Mesodermal cell (in vitro differentiated cells): ENCODE results near the gene TNFRSF12A.
A peak's percentile ranks its signal among the peaks of the same experiment; 100 is the strongest.

Experiments used
- H3K27ac ChIP-seq: 2 replicates; pipeline ENCODE4 v1.7.0; 2013; ENCODE audit warnings: mild to moderate bottlenecking, low read depth, low read length, moderate library complexity; ENCODE audit not compliant: severe bottlenecking
- H3K36me3 ChIP-seq: 2 replicates; pipeline ENCODE4 v1.7.1; 2013; ENCODE audit warnings: mild to moderate bottlenecking, low read length, moderate library complexity; ENCODE audit not compliant: control insufficient read depth, insufficient read depth
- H3K4me1 ChIP-seq: one replicate; pipeline ENCODE4 v1.7.1; 2013; ENCODE audit warnings: mild to moderate bottlenecking, low read length; ENCODE audit not compliant: insufficient read depth, control insufficient read depth, poor library complexity, severe bottlenecking
- H3K4me3 ChIP-seq: 2 replicates; pipeline ENCODE4 v1.7.0; 2013; ENCODE audit warnings: low read length, control low read depth, mild to moderate bottlenecking; ENCODE audit not compliant: insufficient read depth, poor library complexity, severe bottlenecking; ENCODE audit errors: extremely low read depth
- H3K9me3 ChIP-seq: 2 replicates; pipeline ENCODE4 v1.7.1; 2013; ENCODE audit warnings: mild to moderate bottlenecking, low read length, moderate library complexity; ENCODE audit not compliant: control insufficient read depth
- WGBS, 2 experiments: methylation state at CpG; one replicate each; pipeline ENCODE4 v1.1.5; 2013; ENCODE audit warnings: missing lambda C conversion rate in 2 of 2; ENCODE audit not compliant: insufficient coverage in 2 of 2; 5-methylcytosine and 5-hydroxymethylcytosine counted together

TNFRSF12A gene

DNA sequence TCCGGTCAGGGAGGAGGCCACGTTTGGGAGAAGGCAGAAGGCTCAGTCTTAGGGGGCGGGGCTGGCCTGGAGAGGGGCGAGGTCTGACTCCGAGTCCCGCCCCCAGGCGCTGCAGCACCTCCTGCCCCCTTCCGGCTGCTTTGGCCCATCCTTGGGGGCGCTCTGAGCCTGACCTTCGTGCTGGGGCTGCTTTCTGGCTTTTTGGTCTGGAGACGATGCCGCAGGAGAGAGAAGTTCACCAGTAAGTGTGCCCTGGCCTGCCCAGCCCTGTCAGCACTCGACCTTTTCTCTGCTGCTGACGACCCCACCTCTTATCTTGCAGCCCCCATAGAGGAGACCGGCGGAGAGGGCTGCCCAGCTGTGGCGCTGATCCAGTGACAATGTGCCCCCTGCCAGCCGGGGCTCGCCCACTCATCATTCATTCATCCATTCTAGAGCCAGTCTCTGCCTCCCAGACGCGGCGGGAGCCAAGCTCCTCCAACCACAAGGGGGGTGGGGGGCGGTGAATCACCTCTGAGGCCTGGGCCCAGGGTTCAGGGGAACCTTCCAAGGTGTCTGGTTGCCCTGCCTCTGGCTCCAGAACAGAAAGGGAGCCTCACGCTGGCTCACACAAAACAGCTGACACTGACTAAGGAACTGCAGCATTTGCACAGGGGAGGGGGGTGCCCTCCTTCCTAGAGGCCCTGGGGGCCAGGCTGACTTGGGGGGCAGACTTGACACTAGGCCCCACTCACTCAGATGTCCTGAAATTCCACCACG is 1.5 kb downstream of the TNFRSF12A start:
- no peaks in the 10 kb centered on the region for H3K9me3 ChIP-seq
- H3K4me1 ChIP-seq: peaks cover 15% of the 10 kb centered on the region
- peak overlapping the region; percentile 100 for H3K27ac ChIP-seq
- peaks cover 29% of the 10 kb centered on the region for H3K36me3 ChIP-seq
- WGBS, 2 experiments: 0 to 2% methylated on average over 14 to 22 of the region's 25 CpGs
- H3K4me3 ChIP-seq: peak overlapping the region; percentile 73

- peak overlapping the region; percentile 73 for H3K4me3 ChIP-seq
- peaks cover 15% of the 10 kb centered on the region for H3K4me1 ChIP-seq
- H3K27ac ChIP-seq: peak overlapping the region; percentile 100
- H3K36me3 ChIP-seq: peaks cover 35% of the 10 kb centered on the region
- H3K9me3 ChIP-seq: no peaks in the 10 kb centered on the region
- WGBS, 2 experiments: 0 to 2% methylated on average over 5 to 6 of the region's 8 CpGs
Measured at GRCh38 chr16:3022208-3022683, 2.1 kb downstream of the TNFRSF12A start.

DNA sequence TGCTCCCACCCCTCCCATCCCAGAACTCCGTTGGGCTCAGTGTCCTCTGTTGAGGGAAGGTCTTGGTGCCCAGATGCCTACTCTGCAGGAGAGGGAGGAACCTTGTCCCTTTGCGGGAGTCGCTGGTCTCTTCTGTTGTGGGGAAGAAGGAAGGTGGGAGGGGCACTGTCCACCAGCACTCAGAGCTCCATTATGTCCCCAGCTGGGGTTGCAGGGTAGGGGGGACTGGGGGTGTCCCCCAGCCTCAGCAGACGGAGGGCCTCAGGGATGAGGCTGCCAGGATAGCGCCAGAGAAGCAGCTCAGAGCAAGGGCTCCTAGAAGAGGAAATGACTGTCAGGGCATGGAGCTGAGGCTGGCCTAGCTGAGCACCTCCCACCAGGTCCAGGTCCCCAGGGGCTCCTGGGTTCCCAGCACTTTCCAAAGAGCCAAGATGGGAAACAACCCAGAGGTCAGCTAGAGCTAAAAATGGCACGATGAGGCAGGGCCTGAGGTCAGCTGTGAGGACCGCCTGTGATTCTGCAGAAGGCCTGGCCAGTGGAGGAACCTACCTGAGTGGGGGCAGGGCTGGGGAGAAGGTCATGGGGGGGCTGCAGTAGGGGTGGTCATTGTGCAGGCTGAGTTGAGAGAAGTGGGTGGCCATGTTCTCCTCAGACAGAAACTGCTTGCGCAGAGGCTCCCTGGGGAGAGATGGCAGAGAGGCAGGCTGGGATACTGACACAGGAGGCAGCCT is 2.7 kb downstream of the TNFRSF12A start:
- H3K4me1 ChIP-seq: peaks cover 17% of the 10 kb centered on the region
- WGBS, 2 experiments: 31 to 45% methylated on average over 5 to 7 of the region's 8 CpGs
- peak overlapping the region; percentile 100 for H3K27ac ChIP-seq
- no peaks in the 10 kb centered on the region for H3K9me3 ChIP-seq
- peak overlapping the region; percentile 73 for H3K4me3 ChIP-seq
- peaks cover 36% of the 10 kb centered on the region for H3K36me3 ChIP-seq

- Histone ChIP-seq H3K4me3 (peak overlapping the region; percentile 73), H3K9me3 (no peaks in the 10 kb centered on the region), H3K27ac (peak overlapping the region; percentile 100), H3K4me1 (peaks cover 19% of the 10 kb centered on the region), H3K36me3 (peaks cover 36% of the 10 kb centered on the region)
- 8 to 11% methylated on average over 3 to 4 of the region's 6 CpGs for WGBS, 2 experiments
Measured at GRCh38 chr16:3023415-3023668, 3.2 kb downstream of the TNFRSF12A start.

DNA sequence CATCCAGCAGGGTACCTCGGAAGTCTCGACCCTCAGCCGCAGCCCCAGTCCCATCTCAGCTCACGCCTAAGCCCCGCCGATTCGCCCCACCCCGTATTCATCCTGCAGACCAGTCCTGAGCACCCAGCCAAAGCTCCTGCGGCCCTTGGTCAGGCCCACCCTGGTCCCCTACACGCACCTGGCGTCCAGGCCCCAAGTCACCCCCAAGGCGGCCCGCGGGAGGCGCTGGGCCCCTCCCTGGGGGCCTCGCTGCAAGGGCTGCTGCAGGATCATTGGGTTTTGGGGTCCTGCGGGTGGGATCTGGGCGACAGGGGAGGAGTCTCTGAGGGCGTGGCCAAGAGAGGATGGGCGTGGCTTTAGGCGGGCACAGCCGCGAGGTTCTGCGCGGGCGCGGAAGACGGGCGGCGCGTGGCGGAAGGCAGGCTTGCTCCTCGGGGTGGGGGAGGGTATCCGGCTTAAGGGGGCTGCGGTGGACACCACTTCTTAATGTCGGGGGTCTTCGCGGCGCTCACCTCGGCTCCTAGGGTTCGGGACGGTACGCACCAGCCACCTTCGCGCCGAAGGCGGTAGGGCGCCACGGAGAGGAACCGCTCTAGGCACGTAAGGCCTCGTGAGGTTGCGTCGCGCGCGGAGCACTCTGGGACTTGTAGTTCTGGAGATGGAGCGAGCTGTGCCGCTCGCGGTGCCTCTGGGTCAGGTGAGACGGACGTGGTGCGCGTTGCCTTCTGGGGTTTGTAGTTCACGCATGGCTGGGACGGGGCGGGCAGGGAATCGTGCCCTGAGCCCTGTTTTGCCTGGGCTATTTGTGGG is 3.7 kb downstream of the TNFRSF12A start, which contains the start of the genes HCFC1R1 and THOC6:
Gene HCFC1R1 (minus strand): TSS at position 274 of the 810 bp plus-strand sequence. CDS start 1 bp downstream, at position 273.
Gene THOC6 (plus strand): TSS at position 367 of the 810 bp plus-strand sequence. CDS start 292 bp downstream, at position 659.
- Histone ChIP-seq H3K4me1 (peaks cover 22% of the 10 kb centered on the region), H3K36me3 (peaks cover 36% of the 10 kb centered on the region), H3K9me3 (no peaks in the 10 kb centered on the region), H3K27ac (peak within 1 kb of the TSS; percentile 100), H3K4me3 (peak within 1 kb of the TSS; percentile 73)
- WGBS, 2 experiments: 1% methylated on average over 44 to 50 of the region's 69 CpGs

GRCh38 chr16:3025032-3026002 is 5.1 kb downstream of the TNFRSF12A start:
- WGBS, 2 experiments: 94 to 98% methylated on average over 16 to 18 of the region's 18 CpGs
- Histone ChIP-seq H3K9me3 (no peaks in the 10 kb centered on the region), H3K4me3 (no peak overlapping the region), H3K36me3 (peaks cover 36% of the 10 kb centered on the region), H3K27ac (no peak overlapping the region), H3K4me1 (peaks cover 18% of the 10 kb centered on the region)

DNA sequence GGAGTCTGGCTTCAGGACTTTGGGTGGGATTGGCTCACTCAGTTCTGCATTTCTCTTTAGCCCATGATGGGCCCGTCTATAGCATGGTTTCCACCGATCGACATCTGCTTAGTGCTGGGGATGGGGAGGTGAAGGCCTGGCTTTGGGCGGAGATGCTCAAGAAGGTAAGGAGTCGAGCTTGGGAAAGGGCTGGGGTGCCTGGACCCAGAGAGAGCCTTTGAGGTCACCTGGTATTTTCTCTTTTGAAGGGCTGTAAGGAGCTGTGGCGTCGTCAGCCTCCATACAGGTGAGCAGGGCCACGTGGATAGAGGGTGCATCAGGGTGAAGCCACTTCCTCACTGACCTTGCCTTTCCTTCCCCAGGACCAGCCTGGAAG is 5.8 kb downstream of the TNFRSF12A start:
- WGBS, 2 experiments: 93 to 95% methylated on average over 8 of the region's 8 CpGs
- no peaks in the 10 kb centered on the region for H3K9me3 ChIP-seq
- H3K36me3 ChIP-seq: peaks cover 36% of the 10 kb centered on the region
- no peak overlapping the region for H3K4me3 ChIP-seq
- no peak overlapping the region for H3K27ac ChIP-seq
- peaks cover 18% of the 10 kb centered on the region for H3K4me1 ChIP-seq

DNA sequence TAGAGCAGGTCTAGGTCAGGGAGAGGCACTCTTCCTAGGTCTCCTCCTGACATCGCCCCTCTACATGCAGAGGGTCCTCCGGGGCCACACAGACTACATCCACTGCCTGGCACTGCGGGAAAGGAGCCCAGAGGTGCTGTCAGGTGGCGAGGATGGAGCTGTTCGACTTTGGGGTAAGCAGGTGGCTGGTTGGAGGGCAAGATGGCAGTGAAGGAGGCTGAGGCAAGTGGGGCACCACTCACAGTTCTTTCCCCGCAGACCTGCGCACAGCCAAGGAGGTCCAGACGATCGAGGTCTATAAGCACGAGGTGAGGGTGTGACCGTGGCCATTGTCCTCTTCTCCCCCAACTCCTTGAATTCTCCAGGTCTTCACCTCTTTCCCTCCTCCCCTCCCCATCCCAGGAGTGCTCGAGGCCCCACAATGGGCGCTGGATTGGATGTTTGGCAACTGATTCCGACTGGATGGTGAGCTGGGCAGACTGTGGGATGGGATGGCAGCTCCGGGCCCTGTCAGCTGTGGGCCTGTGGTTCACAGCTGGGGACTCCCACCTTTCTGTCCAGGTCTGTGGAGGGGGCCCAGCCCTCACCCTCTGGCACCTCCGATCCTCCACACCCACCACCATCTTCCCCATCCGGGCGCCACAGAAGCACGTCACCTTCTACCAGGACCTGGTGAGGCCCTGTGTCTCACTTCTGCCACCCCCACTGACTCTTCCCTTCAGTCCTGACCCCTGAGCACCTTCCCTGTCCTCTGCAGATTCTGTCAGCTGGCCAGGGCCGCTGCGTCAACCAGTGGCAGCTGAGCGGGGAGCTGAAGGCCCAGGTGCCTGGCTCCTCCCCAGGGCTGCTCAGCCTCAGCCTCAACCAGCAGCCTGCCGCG is 6.7 kb downstream of the TNFRSF12A start:
- Histone ChIP-seq H3K27ac (no peak overlapping the region), H3K4me1 (peaks cover 18% of the 10 kb centered on the region)
- 95 to 98% methylated on average over 15 to 22 of the region's 24 CpGs for WGBS, 2 experiments

GRCh38 chr16:3027489-3027795 is 7.3 kb downstream of the TNFRSF12A start:
- peaks cover 28% of the 10 kb centered on the region for H3K36me3 ChIP-seq
- H3K4me1 ChIP-seq: peaks cover 18% of the 10 kb centered on the region
- H3K4me3 ChIP-seq: no peak overlapping the region
- no peaks in the 10 kb centered on the region for H3K9me3 ChIP-seq
- no peak overlapping the region for H3K27ac ChIP-seq
- WGBS, 2 experiments: 98% methylated on average over 5 of the region's 8 CpGs; no CpG with 5 or more reads in 1 of the 2 experiments

More for the DNA sequence above, 6.7 kb downstream of the TNFRSF12A start:
- H3K36me3 ChIP-seq: peaks cover 31% of the 10 kb centered on the region
- H3K9me3 ChIP-seq: no peaks in the 10 kb centered on the region
- H3K4me3 ChIP-seq: no peak overlapping the region
